GM21529 (cell line): ENCODE measurements around the gene AK8.

Experiments used
- ATAC-seq: cut with Tn5 transposase; IDR thresholded peaks from one replicate; pipeline ENCODE4 v1.9.1; 2021; ENCODE audit not compliant: unreplicated experiment

The AK8 gene

GRCh38 chr9:132861666-132862065, 16.4 kb downstream of the AK8 start:
- no peak for ATAC-seq

- ATAC-seq: no peak
Observed at GRCh38 chr9:132858751-132859150, 19.3 kb downstream of the AK8 start.

GRCh38 chr9:132857616-132858342, 20.3 kb downstream of the AK8 start:
- no peak for ATAC-seq

- no peak for ATAC-seq
Observed at GRCh38 chr9:132857031-132857430, 21.1 kb downstream of the AK8 start.

GRCh38 chr9:132855904-132856303, 22.2 kb downstream of the AK8 start:
- ATAC-seq: no peak

GRCh38 chr9:132854832-132855231, 23.3 kb downstream of the AK8 start:
- ATAC-seq: no peak

- no peak for ATAC-seq
Observed at GRCh38 chr9:132853482-132853881, 24.6 kb downstream of the AK8 start.

- ATAC-seq: no peak
Observed at GRCh38 chr9:132849185-132849706, 28.8 kb downstream of the AK8 start.

- no peak for ATAC-seq
Observed at GRCh38 chr9:132846918-132847515, 31.1 kb downstream of the AK8 start.

GRCh38 chr9:132846109-132846917, 31.8 kb downstream of the AK8 start:
- ATAC-seq: no peak

GRCh38 chr9:132842124-132843044, 35.7 kb downstream of the AK8 start:
- no peak for ATAC-seq

- no peak for ATAC-seq
Observed at GRCh38 chr9:132840980-132841379, 37.1 kb downstream of the AK8 start.

- ATAC-seq: no peak
Observed at GRCh38 chr9:132838291-132838690, 39.8 kb downstream of the AK8 start.

GRCh38 chr9:132837501-132838286, 40.4 kb downstream of the AK8 start:
- no peak for ATAC-seq

GRCh38 chr9:132834343-132834742, 43.7 kb downstream of the AK8 start:
- no peak for ATAC-seq

- ATAC-seq: no peak
Observed at GRCh38 chr9:132833550-132834121, 44.4 kb downstream of the AK8 start.

- no peak for ATAC-seq
Observed at GRCh38 chr9:132832171-132832881, 45.8 kb downstream of the AK8 start.

- ATAC-seq: no peak
Observed at GRCh38 chr9:132828201-132828770, 49.8 kb downstream of the AK8 start.

GRCh38 chr9:132827366-132827765, 50.7 kb downstream of the AK8 start:
- ATAC-seq: no peak
